Pulmonary artery endothelial cell (primary cell): Measurements from ENCODE around the gene PDE4A. TPM values are rescaled to one million over a fixed set of nuclear protein-coding genes. Genes with fewer than 3 reads are reported as not detected.
"Not testable (repeated sequence)": the region's sequence is repeated elsewhere in the genome, so short reads cannot be mapped to it uniquely, and the experiment has no call there.

Experiments
- DNase-seq: peaks from one replicate; pipeline ENCODE4 v3.0.0-alpha.2; 2011; ENCODE audit warnings: low read depth, low spot score
- total RNA-seq: library from RNA; depleted of rRNA; stranded (reverse); fragments of >200 nt; gene quantifications from 2 replicates; pipeline ENCODE4 v1.2.3, GENCODE V29; 2014

The PDE4A gene
- total RNA-seq, 1 donor from 2014 or later = 2.6 TPM

DNA sequence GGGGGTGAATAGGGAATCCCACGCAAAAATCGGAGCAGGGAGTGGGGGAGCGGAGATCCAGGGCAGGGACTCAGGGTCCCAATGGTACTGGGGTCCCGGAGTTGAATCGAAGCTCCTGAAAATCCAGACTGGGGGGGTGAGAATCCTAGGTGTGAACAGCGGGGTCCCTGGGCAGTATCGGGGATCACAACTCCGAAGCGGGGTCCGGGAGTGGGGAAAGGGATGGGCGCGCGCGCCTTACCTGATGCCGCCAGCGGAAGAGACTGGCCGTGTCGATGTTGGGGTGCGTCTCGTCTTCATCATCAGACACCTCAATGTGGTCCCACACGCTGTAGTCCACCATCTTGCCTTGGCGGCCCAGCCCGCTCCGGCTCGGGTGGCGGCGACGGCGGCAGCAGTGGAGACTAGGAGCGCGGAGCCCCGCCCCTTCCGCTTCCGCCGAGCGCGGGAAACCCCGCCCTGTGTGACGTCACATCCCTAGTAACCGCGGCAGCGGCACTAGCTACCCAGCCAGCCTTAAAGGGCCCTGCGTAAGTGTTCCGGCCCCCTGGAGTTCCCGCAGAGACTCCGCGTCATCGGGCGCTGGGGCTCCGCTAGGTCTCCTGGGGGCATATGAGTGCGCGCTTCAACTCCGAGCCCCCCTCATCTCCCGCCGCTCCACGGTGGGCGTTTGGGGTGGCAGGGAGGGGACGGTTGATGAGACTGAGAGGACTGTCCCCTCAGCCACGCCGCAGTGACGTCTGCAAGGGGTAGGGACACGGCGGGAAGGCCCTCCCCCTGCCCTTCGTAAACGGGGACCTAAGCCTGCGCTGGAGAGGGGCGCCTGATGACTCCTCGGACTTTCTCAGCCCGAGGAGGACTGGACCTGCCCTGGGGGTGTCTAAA, 17.0 kb upstream of the PDE4A start, which contains the start of gene CDC37:
Gene CDC37, minus strand, starts transcription at position 406 of the 885 bp plus-strand sequence. Its CDS starts 63 bp downstream, at position 343.
- peak; percentile 84 for DNase-seq

DNA sequence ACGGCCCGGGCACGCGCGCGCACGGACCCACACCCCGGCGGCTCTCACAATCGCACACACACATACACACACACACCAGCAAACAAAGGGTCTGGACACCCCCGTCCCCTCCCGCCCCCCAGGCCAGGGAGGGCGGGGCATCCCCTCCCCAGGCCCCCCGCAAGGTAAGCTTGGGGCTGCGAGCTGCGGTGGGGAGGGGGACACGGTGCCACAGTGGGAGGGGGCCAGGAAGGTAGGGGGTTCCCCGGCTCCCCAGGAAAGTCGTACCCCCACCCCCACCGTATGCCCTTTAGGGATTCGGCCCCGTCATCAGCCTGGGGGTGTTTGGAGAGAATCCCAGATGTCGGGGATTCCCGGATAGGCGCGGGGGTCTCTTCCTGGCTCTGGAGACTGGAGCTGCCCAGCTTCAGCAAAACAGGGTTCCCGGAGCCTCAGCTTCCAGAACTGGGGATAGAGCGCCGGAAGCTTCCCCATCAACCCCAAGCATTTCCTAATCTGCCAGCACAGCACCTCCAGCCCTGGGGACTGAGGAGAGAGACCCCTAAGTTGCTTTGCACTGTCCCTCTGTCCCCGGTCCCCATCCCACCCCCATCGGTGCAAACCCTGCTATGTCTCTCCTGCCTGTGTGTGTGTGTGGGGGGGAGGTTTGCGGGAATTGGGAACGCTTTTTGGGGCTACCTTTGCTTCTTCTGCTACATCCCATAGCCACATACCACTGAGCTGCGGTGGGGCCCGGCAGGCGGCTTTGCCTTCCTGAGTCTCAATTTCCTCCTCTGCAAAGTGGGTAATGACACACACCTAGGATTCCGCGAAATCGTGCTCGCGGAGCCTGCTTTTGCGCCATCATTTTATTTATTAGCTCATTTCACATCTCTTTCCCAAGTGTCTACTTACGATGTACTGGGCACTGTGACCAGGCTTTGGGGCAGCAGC, 15.2 kb upstream of the PDE4A start:
- no peak for DNase-seq

DNA sequence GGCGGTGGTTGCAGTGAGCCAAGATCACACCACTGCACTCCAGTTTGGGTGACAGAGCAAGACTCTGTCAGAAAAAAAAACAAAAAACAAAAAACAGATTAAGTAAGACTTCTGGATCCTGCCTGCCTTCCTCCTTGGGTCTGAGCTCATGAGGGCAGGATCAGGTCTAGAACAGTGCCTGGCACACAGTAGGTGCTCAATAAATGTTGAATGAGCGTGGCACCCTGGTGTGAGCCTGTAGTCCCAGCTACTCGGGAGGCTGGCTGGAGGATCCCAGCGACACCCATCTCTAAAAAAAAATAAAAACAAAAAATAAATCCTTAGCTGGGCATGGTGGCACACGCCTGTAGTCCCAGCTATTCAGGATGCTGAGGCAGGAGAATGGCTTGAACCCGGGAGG, 14.1 kb upstream of the PDE4A start:
- no peak for DNase-seq

DNA sequence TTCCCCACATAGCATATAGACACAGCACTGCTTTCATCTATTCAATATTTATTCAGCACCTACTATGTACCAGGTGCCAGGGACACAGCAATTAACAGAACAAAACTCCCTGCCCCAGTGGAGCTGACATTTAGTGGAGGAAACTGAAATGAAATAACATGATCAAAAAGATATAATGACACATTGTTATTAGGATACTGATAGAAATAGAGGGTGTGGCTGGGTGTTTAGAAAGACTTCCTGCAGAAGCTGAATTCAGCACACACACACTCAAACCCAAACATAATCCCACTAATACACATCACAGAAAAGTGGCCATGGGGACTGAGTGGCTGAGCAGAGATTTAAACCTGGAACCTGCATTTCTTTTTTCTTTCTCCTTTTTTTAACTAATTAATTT, 13.2 kb upstream of the PDE4A start:
- no peak for DNase-seq

DNA sequence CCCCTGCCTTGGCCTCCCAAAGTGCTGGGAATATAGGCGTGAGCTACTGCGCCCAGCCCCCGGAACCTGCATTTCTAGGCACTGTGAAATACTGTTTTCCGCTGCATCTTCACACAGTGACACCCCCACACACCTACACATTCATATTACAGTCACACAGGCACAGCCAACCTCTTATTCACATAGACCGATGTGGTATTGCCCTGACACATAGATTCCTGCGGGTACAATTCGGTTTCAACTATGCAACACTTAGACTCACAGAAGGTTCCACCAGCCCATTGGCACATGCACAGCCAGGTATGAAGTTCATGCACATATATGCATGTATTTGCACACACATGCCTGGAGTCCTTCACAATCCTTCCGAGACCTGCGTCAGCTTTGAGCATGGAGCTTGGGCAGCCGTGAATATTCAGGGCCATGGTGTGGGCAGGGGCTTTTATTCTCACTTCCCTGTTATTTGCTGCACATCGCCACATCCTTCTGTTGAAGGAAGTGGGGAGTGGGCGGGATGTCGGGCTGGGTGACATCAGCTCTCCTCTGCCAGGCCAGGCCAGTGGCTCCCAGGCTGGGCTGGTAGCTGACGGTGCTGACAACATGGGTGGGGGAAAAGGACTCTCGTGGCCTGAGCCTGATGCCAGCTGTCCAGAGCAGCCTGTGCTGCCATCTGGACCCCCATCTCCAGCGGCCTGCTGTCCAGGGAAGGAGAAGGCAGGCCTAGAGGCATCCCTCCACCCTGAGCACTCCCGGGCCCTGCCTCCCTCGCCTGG, 11.6 kb upstream of the PDE4A start:
- DNase-seq = no peak

DNA sequence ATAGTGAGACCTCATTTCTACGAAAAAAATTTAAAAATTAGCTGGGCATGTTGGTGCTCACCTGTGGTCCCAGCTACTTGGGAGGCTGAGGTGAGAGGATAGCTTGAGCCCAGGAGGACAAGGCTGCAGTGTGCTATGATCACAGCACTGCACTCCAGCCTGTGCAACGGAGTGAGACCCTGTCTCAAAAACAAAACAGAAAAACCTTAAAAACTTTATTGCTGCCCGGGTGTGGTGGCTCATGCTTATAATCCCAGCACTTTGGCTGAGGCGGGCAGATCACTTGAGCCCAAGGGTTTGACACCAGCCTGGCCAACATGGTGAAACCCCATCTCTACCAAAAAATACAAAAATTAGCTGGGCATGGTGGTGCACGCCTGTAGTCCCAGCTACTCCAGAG, 9.1 kb upstream of the PDE4A start:
- not testable (repeated sequence) for DNase-seq

DNA sequence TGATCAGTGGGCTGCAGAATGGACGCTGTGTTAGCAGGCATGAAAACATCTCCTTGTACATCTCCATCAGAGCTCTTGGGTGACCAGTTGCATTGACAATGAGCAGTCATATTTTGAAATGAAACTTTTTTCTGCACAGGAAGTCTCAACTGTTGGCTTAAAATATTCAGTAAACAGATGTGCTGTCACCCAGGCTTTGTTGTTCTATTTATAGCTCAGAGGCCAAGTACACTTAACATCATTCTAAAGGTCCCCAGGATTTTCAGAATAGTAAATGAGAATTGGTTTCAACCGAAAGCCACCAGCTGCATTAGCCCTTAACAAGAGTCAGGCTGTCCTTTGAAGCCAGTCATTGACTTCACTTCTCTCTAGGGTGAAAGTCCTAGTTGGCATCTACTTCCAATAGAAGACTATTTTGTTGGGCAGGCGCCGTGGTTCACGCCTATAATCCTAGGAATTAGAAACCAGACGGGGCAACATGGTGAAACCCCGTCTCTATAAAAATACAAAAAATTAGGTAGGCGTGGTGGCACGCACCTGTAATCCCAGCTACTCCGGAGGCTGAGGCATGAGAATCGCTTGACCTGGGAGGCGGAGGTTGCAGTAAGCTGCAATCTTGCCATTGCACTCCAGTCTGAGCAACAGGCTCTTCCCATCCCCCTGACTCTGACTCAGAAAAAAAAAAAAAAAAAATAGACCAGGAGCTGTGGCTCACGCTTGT, 7.9 kb upstream of the PDE4A start:
- no peak for DNase-seq

DNA sequence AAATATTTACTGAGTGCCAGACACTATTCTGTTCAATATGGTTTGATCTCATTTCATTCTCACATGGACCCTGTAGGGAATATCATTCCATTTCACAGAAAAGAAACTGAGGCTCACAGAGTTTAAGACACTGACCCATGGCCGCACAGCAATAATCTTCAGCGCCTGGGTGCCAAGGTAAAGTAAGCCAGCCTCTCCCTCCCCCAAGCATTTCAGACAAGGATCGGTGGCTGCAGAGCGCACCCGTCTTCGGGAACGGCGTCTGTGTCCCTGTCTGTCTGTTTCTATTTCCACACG, 4.3 kb upstream of the PDE4A start:
- DNase-seq = no peak

DNA sequence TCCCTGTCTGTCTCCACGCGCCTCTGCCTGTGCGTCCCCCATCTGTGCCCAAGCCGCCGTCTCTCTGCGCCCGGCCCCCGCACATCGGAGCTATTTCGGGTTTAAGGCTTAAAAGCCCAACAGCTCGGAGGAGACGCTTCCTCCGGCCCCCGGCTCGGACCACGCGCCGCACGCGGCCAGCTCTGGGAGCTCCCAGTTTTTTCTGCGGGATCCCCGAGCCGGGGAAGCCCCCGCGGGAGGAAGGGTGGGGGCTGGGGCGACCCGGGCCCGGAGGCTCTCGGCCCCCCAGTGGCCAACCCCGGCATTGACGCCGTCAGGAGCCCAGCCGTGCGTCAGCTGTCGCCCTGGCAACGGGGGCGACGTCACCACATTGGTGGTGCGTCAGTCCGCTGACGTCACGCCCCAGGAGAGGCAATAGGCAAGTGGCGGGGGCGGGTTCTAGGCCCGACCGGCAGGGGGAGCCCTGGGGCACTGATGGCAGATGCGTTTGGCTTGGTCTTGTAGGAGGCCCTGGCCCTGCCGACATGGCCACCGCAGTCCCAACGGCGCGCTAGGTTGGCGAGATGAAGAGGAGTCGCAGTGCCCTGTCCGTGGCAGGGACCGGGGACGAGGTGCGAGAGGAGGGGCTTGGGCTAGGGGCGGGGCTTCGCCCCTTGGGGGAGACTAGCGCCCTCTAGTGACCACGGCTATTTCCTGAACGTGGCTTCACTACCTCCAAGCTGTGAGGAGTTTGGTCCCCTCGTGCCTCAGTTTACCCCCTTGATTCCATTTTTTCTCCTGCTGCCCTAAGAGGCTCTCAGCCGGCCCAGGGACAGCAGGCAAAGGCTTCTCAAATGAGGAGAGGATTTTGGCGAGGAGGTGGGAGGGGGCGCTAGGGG, 3.7 kb upstream of the PDE4A start:
- DNase-seq = peak; percentile 40

DNA sequence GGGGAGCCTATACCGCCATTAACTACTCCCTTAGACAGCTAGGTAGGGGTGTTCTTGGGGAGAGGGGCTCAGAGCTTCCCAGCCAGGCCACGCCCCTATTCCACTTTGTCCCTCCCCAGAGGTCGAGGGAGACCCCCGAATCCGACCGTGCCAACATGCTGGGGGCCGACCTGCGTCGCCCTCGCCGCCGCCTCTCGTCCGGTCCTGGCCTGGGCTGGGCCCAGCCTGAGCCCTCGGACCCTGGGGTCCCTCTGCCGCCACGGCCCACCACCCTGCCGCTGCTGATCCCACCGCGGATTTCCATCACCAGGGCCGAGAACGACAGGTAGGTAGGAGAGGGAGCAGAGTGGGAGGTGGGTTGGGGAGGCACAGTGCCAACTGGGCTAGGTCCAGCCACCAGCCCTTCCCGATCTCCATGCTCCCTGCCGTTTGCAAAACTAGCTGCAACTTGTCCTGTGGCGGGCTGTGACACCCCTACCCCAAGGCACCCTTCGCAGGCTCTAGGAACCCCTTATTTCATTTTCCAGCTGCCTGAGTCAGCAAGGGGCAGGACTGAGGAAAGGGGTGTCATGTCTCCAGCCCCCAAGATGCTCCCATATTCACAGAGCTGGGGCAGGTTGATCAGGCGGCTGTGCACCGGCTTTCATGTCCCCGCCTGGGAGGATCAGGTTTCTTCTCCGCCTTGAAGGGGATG, 2.6 kb upstream of the PDE4A start:
- no peak for DNase-seq

DNA sequence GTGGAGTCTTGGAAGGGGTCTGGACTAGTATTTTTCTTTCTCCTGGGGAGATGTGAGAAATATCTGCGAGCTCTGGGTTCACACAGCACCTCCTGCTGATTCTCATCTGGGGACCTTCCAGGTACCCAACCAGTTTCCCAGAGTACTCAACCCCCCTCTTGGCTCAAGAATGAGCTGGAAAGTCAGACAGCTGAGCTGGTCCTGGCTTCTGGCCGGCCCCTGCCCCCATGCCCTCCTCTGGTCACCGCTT, 2.2 kb upstream of the PDE4A start:
- no peak for DNase-seq

DNA sequence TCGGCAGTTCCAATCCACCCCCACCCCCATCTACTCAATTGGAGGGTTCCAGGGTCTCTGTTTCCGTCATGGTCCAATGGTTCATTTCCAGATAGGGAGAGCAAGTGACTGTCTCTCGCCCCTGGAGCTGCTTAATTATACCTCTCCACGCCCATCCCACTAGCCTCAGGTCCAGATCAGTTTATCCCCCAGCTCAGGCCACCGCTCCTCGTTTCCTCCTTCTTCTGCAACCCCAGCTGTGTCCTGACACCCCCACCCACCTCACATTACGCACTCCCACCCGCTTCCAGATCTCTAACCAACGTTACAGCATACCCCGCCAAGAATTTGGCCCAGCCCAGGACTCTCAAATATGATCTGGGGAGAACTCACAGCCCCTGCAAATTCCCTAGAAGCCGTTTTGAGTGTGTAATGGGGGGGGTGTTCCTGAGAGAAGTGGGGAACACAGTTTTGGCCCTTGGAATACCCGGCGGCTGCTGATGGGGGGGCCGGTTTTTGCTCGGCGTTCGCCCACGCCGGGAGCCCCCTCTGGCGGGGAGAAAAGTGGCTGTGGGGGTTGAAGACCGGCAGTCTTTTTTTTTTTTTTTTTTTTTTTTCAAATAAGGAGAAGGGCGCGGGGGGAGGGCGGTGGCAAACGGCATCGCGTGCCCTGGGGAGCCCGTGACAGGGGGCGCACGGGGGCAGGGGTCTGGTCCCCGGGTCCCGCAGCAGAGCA, 1.7 kb upstream of the PDE4A start:
- no peak for DNase-seq

DNA sequence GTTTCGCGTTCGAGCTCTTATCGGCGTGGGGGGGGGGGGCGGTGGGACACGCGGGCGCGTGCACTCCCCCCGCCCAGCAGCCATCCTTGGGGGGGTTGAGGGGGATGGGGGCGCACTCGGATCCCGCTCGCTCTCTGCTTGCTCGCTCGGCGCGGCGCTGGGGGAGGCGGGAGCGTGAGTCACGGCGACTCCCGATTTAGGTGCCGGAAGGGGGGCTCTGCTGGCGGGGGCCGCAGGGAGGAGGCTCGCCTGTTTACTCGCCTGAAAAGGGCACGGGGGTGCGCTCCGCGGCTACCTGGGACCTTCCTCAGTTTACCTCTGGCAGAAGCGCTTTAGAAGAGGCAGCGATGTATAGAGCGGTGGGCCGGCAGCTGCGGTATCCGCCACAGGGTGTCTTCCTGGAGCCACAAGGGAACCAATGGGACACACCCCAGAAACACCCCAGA, 1.1 kb upstream of the PDE4A start:
- DNase-seq = no peak

DNA sequence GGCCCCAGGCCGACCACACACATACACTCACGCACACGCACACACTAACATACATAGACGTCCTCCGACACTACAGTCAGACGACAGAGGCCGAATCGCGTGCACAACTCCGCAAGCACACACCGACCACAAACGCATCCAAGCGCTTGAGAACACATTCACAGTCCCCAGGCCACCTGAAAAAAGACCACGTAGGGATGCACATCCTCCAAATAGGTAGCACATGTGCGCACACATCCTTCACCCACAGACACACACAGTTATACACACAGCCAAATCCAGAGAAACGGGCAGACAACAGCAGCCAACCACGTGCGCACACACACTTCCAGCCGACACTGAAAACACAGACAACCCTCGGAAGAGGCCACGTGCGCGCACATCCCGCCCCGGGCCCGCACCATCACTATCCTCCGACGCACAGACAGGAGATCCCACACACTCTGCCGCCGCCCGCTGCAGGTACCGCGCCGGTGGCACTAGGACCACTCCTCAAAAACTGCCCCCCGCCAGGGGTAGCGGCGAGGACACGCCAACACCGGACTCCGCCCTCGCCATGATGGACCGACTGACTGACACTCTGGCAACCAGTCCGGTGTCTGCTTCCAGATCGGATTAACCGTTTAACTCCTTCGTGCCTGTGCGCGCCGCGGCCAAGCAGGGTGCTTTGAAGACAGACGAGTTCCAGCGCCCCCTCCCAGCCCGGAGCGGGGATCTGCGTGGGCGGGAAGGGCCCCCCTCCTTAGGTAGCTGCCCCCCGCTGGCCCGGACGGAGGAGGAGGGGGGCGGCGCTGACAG, 493 bp upstream of the PDE4A start:
- no peak for DNase-seq

DNA sequence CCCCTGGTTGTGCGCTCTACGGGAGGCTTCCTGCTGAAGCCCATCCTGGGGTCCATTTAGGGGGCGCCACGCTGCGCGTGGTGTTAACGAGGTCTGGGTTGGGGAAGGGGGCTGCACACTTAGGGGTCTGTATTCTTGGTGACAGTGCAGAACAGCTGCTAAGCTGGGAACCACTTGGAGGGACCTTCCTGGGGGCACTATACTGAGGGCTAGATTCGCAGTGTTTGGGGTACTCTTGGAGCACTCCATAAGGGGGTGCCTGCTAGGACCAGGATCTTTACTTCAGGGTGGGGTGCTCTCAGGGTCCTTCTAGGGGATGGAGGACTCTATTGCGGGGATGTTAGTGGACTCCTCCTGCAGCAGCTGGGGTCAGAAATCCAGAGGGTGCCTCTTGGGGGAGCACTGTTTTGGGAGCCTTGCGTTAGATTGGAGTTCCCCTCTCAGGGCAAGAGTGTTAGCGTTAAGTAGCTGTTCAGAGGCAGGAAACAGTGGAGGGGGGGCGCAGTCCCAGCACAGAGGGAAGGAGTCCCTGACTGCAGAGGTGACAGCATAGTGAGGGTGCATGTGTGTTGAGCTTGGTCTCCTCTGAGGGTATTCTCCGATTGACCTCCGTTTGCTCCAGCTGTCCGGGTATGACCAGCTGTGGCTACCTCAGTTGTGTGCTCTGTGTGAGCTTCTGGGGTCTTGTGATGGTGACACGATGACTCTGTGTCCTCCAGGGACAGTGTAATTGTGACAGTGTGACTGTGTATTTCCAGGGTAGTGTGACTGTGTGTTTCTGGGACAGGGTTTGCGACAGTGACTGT, 1.1 kb downstream of the PDE4A start:
- DNase-seq = no peak

DNA sequence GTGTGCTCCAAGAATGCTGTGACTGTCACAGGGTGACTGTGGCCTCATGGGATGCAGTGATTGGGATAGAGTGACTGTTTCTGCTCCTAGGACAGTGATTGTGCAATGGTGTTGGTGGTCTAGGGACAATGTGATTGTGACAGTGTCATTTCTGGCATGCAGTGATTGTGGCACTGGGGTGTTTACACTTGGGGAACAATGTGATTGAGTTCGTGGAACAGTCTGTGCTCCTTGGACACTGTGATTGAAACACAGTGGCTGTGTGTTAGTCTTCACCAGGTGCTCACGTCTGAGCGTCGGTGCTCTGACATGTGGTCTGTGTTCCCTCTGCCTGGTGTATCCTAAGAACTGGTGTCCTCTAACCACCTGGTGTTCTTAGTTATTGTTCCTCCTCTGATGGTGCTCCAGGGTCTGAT, 1.7 kb downstream of the PDE4A start:
- no peak for DNase-seq

DNA sequence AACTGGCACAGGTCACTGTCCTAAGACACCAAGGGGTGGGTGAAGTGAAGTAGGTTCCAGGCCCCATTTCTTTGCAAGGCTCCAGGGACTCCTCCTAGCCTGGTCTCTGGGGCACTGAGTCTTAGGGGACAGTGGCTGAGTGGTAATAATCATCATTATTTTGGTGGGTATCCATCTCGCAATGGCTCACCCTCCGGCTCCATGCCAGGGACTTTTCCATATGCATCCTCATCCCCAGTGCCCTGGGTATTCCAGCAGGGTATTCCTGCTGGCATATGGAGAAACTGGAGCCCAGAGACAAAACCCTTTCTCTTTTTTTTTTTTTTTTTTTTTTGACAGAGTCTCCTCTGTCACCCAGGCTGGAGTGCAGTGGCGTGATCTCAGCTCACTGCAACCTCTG, 2.5 kb downstream of the PDE4A start:
- DNase-seq = no peak
